NB4 (cell line): ENCODE results near the gene BTBD9.

ENCODE experiments used
- POLR2A ChIP-seq: IDR thresholded peaks from 2 replicates; pipeline ENCODE4 v1.6.1; 2011; ENCODE audit warnings: mild to moderate bottlenecking; ENCODE audit not compliant: insufficient read length; ENCODE audit errors: extremely low read depth
- TF ChIP-seq, protein P1 (sequence below): IDR thresholded peaks from one replicate; pipeline ENCODE4 v1.5.1; 2012; ENCODE audit warnings: low read depth, low read length

DNA sequence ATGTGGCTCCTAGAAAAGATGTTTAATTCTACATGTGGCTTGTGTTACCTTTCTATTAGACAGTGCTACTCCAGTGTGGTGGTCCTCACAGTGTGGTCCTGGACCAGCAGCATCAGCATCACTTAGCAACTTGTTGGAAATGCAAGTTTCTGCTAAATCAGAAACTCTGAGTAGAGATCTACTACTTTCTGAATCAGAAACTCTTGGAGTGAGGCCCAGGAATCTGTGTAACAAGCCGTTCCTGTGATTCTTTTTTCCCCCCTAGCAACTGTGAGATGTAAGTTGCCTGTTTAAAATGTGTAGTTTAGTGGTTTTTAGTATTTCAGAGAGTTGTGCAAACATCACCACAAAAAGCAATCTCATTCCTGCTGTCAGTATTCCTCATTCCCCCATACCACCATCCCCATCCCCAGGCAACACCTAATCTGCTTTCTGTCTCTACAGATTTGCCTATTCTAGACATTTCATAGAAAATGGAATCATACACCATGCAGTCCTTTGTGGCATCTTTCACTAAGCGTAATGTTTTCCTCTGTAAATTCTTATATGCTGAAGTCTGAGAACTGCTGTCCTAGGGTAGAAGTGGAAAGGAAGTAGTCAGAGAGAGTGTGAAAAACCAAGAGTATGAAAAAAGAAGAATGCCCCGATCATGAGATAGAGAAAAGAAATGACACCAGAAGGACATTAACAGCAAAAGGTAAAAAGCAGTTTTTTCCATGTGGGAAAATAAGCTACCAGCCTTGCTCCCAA, 18.9 kb upstream of the BTBD9 start:
- TF ChIP-seq, protein P1, sequence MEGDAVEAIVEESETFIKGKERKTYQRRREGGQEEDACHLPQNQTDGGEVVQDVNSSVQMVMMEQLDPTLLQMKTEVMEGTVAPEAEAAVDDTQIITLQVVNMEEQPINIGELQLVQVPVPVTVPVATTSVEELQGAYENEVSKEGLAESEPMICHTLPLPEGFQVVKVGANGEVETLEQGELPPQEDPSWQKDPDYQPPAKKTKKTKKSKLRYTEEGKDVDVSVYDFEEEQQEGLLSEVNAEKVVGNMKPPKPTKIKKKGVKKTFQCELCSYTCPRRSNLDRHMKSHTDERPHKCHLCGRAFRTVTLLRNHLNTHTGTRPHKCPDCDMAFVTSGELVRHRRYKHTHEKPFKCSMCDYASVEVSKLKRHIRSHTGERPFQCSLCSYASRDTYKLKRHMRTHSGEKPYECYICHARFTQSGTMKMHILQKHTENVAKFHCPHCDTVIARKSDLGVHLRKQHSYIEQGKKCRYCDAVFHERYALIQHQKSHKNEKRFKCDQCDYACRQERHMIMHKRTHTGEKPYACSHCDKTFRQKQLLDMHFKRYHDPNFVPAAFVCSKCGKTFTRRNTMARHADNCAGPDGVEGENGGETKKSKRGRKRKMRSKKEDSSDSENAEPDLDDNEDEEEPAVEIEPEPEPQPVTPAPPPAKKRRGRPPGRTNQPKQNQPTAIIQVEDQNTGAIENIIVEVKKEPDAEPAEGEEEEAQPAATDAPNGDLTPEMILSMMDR: no peak
- TF ChIP-seq POLR2A: no peak
